Muscle layer of colon (tissue), 2 donors: ENCODE data around the gene RAB40C.
A peak's percentile ranks its signal among the peaks of the same experiment; 100 is the strongest.

Experiments
- H3K27ac ChIP-seq: one replicate; pipeline ENCODE4 v1.7.0; 2013; ENCODE audit warnings: low read depth, mild to moderate bottlenecking, low read length, moderate library complexity
- H3K27me3 ChIP-seq, 2 donors: one replicate each; pipeline ENCODE4 v1.7.0; 2013; ENCODE audit warnings: low read length in 2 of 2, mild to moderate bottlenecking in 2 of 2; ENCODE audit not compliant: insufficient read depth in 2 of 2, control insufficient read depth in 1 of 2
- H3K36me3 ChIP-seq: one replicate; pipeline ENCODE4 v1.7.0; 2013; ENCODE audit warnings: mild to moderate bottlenecking, low read length; ENCODE audit not compliant: insufficient read depth
- H3K4me1 ChIP-seq: one replicate; pipeline ENCODE4 v1.7.0; 2013; ENCODE audit warnings: mild to moderate bottlenecking, low read length; ENCODE audit not compliant: insufficient read depth
- H3K4me3 ChIP-seq, 2 donors: one replicate each; pipeline ENCODE4 v1.7.0; 2013; ENCODE audit warnings: low read length in 2 of 2, low read depth in 1 of 2, mild to moderate bottlenecking in 1 of 2, moderate library complexity in 1 of 2
- H3K9ac ChIP-seq: one replicate; pipeline ENCODE4 v1.7.0; 2013; ENCODE audit warnings: low read length
- H3K9me3 ChIP-seq: one replicate; pipeline ENCODE4 v1.7.0; 2013; ENCODE audit warnings: mild to moderate bottlenecking, low read length
- donor health status: abdominal sarcoma.
- donor health status: Adenocarcinoma of cecum.

The RAB40C gene

DNA sequence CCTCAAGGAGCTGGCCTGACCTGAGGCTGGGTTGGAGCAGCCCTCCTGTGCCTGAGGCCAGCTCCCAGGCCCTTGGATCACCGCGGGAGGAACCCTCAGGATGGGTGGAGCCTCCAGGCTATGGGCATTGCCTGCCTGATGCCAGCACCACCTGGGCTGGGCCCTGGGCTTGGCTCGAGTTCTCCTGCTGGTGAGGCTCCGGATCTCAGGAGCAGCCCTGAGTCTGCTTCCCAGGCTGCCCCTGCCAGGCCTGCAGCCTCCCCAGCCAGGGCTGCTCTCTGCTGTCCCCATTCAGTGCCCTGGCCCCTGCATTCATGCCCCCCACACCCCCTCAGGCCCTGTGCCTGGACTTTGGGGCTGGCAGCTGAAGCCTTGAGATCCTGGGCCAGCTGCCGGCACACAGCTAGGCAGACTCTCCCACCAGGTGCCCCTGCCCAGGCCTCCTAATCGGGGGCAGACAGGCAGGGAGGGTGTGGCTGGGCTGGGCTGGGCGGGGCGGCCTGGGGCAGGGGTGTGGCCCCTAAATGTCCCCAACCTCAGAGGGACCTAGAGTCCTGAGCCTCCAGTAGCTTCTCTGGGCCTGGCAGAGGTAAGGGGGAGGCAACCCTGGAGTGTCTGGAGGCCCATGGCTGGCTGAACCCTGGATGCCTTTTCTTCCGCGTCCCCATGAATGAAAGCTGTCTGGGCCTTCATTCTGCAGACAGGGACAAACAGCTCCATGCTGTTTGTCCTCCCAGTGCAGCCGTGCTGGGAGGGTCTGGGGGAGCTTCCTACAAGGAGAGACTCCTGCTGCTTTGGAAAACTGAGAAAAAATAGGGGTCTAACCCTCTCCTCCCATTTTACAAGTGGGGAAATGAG, 21.2 kb upstream of the RAB40C start:
- Histone ChIP-seq H3K27ac (peak overlapping the region; percentile 67), H3K4me3 (peak overlapping the region; percentile 44 to 70), H3K9me3 (no peaks in the 10 kb centered on the region), H3K27me3 (peaks cover 0 to 1% of the 10 kb centered on the region in 2 donors), H3K9ac (peak overlapping the region; percentile 68), H3K4me1 (peaks cover 26% of the 10 kb centered on the region), H3K36me3 (no peaks in the 10 kb centered on the region)

DNA sequence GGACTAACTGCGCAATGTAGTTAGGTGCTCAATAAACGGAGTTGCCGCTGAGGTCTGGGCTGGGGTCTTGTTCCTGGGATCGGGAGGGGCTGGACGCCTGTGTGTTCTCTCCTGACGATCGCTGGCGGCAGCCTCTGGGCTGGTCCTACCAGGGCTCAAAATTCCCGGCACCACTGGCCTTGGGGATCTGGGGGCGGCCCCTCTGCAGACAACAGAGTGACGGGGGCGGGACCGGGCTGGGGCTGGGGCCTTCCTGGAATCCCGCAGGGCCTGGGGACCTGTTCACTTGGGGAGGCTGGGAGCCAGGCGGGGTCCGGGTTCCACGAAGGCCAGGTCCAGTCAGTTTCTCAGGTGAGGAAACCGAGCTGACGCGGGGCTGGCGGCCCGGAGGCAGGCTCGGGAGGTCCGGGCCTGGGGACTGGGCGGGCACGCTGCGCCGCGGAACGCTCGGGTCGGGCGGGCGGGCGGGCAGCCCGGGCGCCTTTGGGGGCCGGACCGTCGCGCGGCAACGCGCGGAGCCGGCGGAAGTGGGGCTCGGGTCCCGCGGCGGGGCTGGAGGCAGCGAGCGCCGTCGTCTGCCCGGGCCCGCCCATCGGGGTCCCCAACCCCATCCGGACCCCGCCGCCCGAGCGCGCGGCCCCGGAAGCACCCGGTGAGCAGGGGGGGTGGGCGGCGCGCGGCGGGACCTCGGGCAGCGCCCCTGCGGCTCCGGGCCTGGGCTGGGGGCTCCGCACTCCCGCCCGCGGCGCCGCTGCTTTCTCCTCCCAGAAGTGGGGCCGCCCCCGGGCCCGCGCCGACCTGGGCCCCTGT, 20.2 kb upstream of the RAB40C start, which contains the start of gene PIGQ:
TSS of gene PIGQ (plus strand) at position 524 of the 810 bp plus-strand sequence. CDS start 4,107 bp downstream, outside the sequence.
- no peaks in the 10 kb centered on the region for H3K27me3 ChIP-seq
- H3K27ac ChIP-seq, result peak within 1 kb of the TSS; percentile 67
- peak within 1 kb of the TSS; percentile 68 for H3K9ac ChIP-seq
- peaks cover 26% of the 10 kb centered on the region for H3K4me1 ChIP-seq
- peak within 1 kb of the TSS; percentile 64 to 70 for H3K4me3 ChIP-seq
- no peaks in the 10 kb centered on the region for H3K36me3 ChIP-seq
- no peaks in the 10 kb centered on the region for H3K9me3 ChIP-seq

DNA sequence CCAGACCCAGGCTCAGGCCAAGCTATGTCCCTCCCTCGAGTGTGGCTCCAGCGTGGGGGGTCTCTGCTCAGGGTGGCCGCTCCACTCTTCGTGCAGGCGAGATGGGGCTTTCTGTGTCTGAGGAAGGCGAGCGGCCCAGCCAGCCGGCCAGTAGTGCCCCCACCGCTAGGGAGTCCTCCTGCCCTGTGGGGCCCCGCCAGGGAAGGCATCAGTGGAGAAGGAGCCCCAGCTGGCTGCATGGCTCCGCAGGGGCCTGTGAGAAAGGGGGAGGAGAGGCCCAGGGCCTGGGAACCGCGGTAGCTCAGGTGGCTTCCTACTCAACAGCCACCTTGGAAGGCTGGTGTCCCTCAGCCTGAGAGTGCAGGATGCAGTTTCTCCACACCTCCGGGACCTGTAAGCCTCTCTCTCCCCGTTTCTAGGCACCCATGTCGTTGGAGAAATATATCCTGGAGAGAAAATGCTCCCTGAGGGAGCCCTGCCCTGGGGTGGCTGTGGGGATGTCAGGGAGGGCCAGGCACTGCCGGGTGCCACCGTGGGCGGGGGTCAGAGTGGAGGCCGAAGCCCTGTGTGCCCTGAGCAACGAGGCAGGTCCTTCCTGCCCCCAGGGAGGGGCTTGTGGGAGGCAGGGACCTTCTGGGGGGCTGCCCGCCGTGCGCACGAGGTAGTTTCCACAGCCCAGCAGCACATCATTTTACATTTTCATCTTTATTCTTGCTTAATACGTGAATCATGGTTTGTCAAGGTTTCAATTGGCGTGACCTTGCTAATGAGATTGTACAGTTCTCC, 16.8 kb upstream of the RAB40C start:
- Histone ChIP-seq H3K4me1 (peaks cover 6% of the 10 kb centered on the region), H3K36me3 (no peaks in the 10 kb centered on the region), H3K4me3 (no peak overlapping the region), H3K9ac (no peak overlapping the region), H3K9me3 (no peaks in the 10 kb centered on the region), H3K27ac (no peak overlapping the region), H3K27me3 (no peaks in the 10 kb centered on the region)

DNA sequence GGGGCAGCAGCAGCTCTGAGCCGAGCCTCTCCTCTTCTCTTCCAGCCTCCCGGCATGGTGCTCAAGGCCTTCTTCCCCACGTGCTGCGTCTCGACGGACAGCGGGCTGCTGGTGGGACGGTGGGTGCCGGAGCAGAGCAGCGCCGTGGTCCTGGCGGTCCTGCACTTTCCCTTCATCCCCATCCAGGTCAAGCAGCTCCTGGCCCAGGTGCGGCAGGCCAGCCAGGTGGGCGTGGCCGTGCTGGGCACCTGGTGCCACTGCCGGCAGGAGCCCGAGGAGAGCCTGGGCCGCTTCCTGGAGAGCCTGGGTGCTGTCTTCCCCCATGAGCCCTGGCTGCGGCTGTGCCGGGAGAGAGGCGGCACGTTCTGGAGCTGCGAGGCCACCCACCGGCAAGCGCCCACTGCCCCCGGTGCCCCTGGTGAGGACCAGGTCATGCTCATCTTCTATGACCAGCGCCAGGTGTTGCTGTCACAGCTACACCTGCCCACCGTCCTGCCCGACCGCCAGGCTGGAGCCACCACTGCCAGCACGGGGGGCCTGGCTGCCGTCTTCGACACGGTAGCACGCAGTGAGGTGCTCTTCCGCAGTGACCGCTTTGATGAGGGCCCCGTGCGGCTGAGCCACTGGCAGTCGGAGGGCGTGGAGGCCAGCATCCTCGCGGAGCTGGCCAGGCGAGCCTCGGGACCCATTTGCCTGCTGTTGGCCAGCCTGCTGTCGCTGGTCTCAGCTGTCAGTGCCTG, 15.7 kb upstream of the RAB40C start:
- H3K4me1 ChIP-seq, result peaks cover 1% of the 10 kb centered on the region

GRCh38 chr16:575354-576196, 14.3 kb upstream of the RAB40C start:
- H3K27me3 ChIP-seq, result no peaks in the 10 kb centered on the region
- H3K4me1 ChIP-seq, result no peaks in the 10 kb centered on the region
- no peak overlapping the region for H3K9ac ChIP-seq
- H3K27ac ChIP-seq, result no peak overlapping the region
- H3K9me3 ChIP-seq, result no peaks in the 10 kb centered on the region
- no peak overlapping the region for H3K4me3 ChIP-seq
- H3K36me3 ChIP-seq, result no peaks in the 10 kb centered on the region

More for the DNA sequence above, 15.7 kb upstream of the RAB40C start:
- no peaks in the 10 kb centered on the region for H3K9me3 ChIP-seq
- no peak overlapping the region for H3K27ac ChIP-seq
- H3K9ac ChIP-seq, result no peak overlapping the region
- H3K27me3 ChIP-seq, result no peaks in the 10 kb centered on the region
- no peak overlapping the region for H3K4me3 ChIP-seq
- H3K36me3 ChIP-seq, result no peaks in the 10 kb centered on the region

- Histone ChIP-seq H3K9me3 (no peaks in the 10 kb centered on the region), H3K27ac (no peak overlapping the region), H3K9ac (no peak overlapping the region), H3K4me1 (no peaks in the 10 kb centered on the region), H3K36me3 (no peaks in the 10 kb centered on the region), H3K4me3 (no peak overlapping the region), H3K27me3 (no peaks in the 10 kb centered on the region)
Measured at GRCh38 chr16:576197-576822, 13.6 kb upstream of the RAB40C start.

GRCh38 chr16:576823-577201, 13.1 kb upstream of the RAB40C start:
- Histone ChIP-seq H3K4me3 (no peak overlapping the region), H3K27ac (no peak overlapping the region), H3K9ac (no peak overlapping the region), H3K27me3 (no peaks in the 10 kb centered on the region), H3K4me1 (no peaks in the 10 kb centered on the region), H3K9me3 (no peaks in the 10 kb centered on the region), H3K36me3 (no peaks in the 10 kb centered on the region)

DNA sequence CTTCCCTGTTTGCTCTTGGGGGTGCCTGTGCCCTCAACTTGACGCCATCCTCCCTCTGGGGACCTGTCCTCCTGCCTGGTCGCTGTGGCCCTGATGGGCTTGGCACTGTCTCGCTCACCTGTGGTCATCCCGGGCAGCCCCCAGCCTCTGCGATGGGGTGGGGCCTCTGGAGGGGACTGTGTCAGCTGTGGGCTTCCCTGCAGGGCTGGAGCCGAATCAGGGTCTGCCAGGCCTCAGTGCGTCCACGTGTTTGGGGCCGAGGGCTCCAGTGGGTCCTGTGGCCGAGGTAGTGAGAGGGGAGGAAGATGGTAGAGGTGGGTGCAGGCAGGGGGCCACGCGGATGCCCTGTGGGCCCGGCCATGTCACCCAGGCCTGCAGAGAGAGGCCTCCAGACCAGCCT, 12.1 kb upstream of the RAB40C start:
- Histone ChIP-seq H3K4me1 (no peaks in the 10 kb centered on the region), H3K27me3 (no peaks in the 10 kb centered on the region), H3K9me3 (no peaks in the 10 kb centered on the region), H3K4me3 (no peak overlapping the region), H3K9ac (no peak overlapping the region), H3K27ac (no peak overlapping the region), H3K36me3 (no peaks in the 10 kb centered on the region)

- Histone ChIP-seq H3K27ac (no peak overlapping the region), H3K4me1 (no peaks in the 10 kb centered on the region), H3K4me3 (no peak overlapping the region), H3K27me3 (no peaks in the 10 kb centered on the region), H3K9ac (no peak overlapping the region), H3K36me3 (no peaks in the 10 kb centered on the region), H3K9me3 (no peaks in the 10 kb centered on the region)
Measured at GRCh38 chr16:578232-578869, 11.5 kb upstream of the RAB40C start.
